Measurements from ENCODE around the gene SPATA46.
"Not testable (repeated sequence)": the region's sequence is repeated elsewhere in the genome, so short reads cannot be mapped to it uniquely, and the experiment has no call there.

Gene SPATA46

DNA sequence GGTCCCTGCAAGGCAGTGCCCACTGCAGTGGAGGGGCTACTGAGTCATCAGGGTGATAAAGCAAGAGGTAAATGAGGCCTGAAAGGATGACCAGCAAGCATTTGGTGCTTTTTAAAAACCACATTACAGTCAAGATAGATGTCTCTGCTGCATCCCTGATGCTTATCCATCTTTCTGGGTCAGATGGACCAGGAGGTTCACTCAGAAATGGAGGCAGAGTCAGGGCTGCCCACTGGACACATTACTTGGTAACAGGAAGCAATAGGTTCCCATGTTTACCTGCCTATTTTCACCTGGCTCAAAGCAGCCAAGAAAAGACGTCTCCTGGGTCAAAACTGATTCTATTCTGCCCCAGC, 3.6 kb downstream of the SPATA46 start:
- no peak for DNase-seq

DNA sequence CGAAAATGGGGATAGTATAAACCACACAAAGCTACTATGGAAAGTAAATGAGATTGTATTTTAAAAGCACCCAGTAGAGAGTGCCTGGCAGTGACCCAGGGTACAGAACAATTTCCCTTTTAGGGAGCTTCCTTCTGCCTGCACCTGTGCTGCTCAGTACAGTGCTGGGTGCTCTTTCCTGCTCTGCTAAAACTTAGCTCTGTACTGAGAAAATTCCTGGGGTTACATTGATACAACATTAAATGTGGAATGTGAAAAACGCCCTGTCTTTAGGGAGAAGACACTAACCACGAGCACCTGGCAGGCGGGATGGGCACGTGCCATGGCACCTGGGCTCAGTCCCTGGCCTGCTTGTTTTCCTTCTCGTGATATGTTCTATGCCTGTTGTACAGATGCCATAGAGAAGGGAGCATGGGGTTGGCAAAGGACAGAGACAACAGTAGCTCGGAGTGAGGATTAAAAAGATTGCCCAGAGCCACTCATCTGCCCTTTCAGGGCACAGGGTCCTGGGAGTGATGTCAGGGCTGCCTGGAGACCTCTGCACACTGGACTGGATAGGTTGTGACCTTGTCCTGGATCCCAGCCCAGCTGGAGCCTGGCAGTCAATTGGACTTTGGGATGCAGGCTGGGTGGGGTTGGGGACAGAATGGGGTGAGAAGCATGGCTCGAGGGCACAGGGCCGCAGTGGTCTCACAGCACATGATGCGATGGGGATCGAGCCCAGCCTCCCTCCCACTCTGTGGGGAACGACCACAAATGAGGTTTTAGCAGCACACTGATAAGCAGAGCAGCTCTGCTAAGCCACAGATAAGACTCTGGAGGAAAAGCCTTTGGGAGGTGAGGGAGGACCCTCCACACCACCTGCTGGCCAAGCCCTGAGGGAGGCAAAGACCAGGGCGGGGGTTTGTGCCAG, 4.2 kb downstream of the SPATA46 start:
- DNase-seq: no peak

DNA sequence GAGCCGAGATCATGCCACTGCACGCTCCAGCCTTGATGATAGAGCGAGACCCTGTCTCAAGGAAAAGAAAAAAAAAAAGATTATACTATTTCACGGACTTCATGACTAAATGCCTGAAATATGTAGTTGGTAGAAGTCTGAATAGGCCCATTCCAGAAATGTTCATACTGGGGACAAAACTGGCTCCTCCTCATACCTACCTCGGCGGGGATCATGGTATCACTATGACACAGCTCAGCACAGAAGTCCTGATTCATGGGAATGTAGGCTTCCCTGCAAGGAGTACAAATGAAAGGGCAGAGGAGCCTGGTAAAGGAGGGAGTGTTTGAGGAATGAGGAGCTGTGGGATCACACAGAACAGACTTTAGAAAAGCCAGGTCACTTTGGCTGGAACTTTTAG, 5.0 kb downstream of the SPATA46 start:
- DNase-seq: no peak

DNA sequence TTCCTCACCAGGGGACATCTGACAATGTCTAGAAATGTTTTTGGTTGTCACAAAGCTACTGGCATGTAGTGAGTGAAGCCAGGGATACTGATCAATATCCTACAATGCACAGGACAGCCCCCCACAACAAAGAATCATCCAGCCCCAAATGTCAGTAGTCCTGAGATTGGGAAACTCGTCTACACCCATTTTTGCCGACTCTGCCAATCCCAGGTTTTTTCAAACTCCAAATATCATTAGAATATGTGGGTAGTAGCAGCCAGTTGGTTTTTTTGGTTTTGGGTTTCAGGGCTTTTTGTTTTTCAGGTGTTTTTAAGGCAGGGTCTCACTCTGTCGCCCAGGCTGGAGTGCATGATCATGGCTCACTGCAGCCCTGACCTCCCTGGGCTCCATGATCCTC, 5.9 kb downstream of the SPATA46 start:
- no peak for DNase-seq

DNA sequence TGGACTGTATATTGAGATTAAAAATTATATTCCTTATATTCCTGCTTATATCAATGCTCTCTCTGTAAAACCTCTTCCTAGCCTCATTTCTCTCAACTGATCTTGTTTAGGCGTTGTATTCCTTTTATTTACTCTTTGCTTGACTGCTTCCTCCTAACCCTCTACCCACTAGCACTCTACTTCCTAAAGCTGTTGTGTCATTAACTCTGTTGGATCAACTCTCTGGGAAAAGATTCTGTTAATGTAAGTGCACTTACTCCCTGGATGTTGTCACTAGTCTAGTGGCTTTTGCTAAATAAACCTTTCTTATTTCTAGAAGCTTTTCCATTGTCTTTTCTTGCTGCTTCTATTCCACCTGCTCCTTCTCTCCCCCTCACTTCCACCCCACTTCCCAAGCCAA, 6.5 kb downstream of the SPATA46 start:
- DNase-seq: no peak

DNA sequence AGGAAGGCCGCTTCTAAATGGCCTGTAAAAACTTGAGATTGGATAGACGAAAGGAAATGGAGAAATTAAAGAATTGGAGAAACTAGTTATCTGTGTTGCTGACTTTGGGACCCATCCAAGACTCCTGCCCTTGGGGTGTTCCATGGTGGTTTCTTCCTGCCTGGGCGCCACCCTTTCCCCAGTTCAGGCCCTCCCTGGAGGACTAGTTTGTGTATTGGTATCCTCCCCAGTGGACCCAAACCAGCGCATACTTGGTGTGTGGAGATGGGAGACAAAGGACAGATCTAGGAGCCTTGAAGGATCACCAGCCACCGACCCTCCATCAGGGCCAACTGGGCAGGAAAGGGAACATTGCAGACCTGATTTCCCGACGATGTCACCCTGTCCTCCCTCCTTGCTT, 7.1 kb downstream of the SPATA46 start:
- DNase-seq: no peak

DNA sequence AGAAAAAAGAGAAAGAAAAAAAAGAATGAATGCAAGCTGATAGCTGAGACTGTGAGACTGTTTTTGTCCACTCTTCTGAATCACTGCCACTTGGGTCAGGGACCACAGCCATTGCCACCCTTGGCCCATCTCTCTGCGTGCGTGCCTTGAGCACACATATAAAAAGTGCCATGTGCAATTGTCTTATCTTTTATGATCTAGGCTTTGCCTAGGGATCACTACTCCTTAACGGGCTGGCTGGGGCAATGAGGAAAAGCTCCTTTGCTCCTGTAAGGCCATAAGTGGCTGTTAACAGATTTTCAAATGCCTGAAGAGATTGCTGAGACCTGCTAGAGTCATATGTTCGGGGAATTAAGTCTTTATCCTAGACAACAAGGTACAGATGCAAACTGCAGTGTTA, 8.2 kb downstream of the SPATA46 start:
- DNase-seq: no peak

DNA sequence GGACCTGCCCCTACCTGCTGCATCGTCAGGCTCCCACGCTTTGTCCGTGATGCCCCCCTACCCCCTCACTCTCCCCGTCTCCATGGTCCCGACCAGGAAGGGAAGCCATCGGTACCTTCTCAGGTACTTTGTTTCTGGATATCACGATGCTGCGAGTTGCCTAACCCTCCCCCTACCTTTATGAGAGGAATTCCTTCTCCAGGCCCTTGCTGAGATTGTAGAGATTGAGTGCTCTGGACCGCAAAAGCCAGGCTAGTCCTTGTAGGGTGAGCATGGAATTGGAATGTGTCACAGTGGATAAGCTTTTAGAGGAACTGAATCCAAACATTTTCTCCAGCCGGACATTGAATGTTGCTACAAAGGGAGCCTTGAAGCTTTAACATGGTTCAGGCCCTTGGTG, 8.9 kb downstream of the SPATA46 start:
- DNase-seq: no peak

DNA sequence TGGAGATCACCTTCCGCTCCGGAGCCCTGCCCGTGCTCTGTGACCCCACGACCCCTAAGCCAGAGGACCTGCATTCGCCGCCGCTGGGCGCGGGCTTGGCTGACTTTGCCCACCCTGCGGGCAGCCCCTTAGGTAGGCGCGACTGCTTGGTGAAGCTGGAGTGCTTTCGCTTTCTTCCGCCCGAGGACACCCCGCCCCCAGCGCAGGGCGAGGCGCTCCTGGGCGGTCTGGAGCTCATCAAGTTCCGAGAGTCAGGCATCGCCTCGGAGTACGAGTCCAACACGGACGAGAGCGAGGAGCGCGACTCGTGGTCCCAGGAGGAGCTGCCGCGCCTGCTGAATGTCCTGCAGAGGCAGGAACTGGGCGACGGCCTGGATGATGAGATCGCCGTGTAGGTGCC, 9.6 kb downstream of the SPATA46 start:
- DNase-seq: no peak

DNA sequence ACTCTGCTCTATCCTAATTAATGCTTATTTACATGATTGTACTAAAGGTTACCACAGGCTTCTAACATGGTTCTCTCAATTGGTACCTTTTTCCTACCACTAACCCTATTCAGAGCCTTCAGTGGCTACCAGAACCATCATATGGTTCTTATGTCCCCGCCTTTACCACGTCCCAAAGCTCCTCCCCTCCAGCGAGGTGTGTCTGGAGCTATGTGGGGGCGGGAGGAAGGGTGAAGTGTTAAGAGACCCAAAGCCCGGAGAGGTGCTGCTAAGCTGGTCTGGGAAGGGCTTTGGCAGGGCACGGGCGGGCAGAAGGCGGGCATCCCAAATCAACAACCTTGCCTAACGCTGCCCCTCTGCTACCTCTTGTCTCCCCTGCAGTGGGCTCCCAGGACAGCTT, 10.0 kb downstream of the SPATA46 start:
- DNase-seq: no peak

DNA sequence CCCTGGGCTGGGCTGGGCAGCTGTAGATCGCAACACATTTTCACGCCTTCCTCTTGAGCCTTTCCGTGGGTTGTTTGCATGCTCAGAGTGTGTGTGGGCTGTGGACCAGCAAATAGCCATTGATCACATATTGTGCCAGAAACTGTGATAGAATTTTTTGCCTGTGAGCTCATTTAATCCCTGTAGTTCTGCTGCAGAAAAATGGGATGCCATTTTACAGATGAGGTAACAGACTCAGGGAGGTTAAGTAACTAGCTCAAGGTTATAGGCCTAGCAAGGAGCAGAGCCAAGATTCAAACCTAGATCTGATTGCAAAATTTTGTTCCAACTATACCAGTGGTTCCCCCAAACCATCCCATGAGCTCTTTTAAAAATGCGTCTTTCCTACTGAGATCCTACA, 10.5 kb downstream of the SPATA46 start:
- DNase-seq: no peak

DNA sequence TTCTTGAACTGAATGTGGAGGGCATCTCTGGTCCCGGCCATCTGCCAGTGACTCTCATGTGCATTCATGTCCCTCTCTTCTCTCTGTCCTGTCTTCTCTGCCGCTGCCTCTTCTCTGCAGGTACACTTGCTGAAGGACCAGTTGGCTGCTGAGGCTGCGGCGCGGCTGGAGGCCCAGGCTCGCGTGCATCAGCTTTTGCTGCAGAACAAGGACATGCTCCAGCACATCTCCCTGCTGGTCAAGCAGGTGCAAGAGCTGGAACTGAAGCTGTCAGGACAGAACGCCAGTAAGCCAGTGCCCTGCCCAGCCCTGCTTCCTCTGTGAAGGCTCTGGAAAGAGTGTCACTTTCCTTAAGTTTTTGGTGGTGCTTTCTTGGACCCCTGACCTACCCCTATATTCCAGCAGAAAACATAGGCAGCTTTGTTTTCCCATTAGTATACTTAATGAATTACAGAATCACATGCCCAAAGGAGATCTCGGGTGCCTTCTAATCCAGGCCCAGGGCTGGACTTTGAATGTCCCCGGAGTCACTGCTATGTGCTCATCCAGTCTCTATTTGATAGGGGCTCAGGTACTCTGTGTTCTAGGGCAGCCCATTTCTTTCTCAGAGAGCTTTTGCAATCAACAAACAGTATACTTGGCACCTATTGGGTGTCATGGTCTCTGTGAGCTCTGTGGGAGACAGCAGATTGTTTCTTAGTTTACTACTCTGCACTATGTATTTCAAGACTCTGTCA, 11.2 kb downstream of the SPATA46 start:
- DNase-seq: no peak

DNA sequence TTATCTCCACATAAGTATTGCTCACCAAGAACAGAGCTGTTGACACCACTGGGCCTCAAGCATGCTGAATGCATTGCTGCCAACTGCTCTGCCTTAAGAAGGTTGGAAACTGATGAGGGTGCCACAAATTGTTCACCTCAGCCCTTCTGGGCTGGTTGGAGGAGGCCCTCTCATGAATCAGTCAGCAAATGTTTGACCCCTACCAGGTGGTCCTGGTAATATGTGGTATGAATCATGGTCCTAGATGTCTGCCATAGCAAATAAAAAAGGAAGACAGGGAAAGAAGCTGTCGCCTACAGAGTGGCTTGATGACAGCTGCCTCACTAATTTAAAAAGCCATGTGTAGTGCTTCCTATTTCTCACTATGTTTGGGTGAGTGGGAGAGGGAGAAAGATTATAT, 12.2 kb downstream of the SPATA46 start:
- no peak for DNase-seq

DNA sequence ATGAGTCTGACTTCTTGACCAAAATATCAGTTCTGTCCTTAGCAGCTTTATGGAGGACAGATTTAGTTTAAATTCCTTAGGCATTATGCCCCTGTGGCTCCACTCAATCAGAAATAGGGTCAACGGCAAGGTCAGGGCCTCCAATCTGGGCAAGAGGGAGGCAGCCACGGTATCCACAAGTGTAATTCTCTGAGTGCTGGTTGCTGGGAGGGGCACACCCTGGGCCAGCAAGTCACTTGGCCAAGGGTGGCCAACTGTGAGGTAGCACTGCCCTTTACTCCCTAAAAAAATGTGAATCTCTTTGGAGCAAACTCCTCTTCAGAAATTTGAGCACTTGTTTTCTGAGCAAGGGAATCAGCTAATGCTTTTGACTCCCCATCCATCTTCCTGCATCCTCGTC, 12.8 kb downstream of the SPATA46 start:
- DNase-seq: no peak

DNA sequence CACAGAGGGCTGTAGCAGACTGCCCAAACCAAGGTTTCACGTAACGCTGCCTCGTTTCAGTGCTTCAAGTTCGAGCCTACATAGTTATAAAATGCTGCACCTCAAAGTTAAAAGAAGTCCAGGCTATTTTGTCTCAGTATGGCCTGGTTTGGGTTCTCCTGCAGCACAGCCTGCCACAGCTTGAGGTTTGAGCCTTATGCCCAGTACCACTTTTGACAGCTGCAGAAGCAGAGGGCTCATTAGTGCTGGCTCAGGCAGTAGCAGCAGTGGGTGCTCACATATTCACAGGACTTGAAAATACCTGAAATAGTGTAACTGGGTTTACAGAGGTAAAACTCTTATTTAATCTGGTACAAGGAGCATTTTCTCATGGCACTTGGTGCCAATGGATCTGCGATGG, 15.3 kb downstream of the SPATA46 start:
- no peak for DNase-seq

DNA sequence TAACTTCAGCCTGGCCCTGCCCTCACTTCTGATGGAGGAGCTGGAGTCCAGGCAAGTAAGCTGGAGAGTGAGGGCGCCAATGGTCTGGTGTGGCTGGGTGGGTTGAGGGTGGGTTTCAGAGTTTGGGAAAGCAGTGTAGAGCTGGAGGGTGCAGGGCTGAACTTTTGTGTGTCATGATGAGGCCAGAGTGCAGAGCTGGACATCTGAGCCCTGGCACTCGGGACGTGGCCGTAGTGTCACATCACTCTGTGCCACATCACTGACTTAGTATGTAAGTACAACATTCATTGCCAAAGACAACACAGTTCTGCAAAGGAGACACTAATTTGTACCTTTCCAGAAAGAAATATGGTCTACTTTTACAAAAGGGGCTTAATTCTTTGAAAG, 15.8 kb downstream of the SPATA46 start:
- no peak for DNase-seq

DNA sequence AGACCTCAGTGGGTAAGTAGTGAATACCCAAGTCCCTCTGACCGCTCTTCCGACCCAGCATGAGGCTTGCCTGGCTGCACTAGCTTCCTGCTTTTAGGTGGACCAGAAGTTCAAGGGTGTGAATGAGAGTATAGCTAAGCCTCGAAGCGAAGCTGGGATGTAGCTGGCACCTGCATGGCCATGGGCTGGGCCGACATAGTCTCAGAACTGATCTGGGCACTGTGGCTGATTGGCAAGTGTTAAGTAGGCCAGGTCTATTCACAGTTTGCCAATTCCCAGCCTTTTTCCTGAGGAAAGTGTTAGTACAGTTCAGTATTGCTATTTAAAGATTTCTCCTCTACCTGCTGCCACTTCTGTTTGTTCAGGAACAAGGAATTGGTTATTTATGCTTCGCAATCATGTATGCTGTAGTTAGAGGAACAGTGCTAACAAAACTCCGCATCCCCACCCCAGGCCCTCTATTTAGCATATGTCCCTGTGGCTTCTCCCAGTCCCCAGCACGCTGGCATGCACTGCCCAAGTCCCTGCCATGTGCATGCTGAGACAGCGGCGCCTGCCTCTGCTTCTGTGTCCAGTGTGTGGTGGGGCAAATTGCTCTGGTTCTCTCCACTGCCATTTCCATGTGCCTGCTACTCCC, 16.3 kb downstream of the SPATA46 start:
- no peak for DNase-seq

DNA sequence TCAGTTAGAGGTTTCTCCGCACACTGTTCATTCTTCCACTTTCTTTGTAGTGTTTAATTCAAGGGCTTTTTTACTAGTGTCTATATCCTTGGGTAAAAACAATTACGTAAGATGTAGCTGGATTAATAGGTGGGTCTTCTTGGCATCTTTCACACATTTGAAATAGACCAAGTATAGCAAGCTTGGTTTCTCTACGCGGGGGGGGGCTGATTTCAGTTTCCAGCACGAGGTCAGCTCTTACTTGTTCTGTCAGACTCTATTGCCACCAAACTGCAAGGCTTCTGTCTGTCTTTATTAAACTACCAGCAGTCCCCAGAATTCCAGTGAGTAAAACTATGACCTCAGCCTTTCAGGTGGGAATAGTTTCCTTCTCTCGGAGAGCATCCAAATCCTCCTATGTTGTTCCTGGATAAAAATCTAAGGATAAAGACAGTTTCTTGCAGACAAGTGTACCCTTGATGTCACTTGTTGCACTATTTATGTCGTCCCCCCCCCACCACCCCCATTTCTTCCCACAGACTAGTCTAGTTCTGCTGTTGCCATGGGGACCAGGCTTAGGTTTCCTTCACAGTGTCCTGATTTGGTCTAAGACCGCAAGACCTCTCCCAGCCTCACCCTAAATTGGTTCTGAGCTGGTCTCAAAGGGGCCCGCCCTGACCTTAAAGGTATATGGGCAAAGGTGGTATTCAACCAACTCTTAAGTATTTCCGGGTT, 17.0 kb downstream of the SPATA46 start:
- no peak for DNase-seq

DNA sequence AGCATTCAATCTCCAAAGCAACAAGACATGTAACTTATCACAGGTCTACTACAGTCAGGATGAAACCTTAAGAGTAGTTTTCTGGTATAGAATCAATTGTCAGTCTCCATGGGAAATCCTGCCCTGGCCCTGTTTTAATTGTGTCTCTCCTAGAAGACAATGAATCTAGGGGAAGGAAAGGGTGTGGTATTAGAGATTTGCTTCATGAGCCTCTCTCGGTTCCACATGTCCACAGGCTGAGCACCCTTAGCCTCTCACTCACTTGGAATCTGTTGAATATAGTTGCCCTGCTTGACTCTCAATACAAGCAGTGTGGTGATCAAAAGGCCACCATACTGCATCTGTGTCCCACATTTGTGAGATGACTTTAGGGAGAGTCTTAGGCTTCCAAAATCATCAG, 17.7 kb downstream of the SPATA46 start:
- DNase-seq: no peak

DNA sequence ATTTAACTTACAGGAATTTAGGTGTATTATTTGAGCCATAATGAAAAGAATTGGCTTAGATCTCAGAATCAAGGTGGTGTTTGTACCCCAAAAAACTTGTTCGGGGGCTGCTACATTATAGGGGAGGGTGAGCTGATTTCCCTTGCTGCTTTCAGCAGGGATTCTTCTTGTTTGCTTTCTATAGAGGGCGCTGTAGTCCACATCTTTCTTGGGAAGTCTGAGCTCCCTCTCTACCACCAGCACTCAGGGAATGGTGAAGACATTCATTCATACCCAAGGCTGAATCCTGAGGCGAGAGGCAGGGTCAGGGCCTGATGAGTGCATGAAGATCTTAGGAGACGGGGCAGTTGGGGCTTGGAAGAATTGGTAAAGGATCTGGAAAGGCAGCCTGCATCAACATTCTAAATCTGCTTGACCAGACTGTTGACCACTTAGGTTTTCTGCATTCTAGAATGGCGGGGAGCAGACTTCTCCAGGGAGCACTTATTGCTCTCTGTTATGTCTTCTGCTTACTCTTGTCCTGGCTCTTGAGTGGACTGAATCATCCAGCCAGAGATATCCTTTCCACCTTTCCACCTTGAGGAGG, 18.9 kb downstream of the SPATA46 start:
- DNase-seq: peak in 1 of 2 donors; percentile 17

DNA sequence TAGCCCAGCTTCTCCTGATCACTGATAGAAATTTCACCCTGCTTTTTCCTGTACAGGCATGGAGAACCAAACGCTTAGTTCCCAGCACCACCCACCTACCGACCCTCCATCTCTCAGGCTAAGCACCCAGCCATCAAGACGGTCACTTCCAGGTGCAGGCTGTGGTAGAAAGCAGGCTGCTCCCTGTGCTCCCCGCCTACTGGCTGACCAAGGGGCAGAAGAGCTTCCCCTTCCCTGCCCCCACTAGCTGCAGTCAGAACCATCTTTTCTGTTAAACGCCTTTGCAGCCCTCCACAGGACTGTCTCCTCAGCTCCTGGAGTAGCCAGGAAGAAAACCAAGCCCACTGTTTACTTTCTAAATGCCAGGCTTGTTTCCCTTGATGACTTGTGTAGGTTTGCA, 23.0 kb downstream of the SPATA46 start:
- DNase-seq: no peak

DNA sequence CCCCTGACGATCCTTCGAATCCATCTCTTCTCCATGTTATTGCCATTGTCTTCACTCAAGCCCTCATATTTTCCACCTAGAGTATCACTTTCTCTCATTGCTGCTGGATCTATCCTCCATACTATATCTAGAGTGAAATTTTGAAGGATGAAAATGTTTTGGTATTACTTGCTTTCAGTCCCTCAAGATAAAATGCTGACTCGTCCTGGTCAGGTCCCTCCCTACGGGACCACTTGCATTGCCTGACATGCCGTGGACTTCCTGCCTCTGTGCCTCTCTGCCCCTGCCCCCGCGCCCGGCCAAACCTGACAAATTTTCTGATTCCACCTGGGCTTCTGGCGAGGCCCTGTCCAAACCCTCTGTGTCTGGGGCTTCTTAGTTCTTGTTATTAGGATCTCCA, 23.6 kb downstream of the SPATA46 start:
- no peak for DNase-seq

DNA sequence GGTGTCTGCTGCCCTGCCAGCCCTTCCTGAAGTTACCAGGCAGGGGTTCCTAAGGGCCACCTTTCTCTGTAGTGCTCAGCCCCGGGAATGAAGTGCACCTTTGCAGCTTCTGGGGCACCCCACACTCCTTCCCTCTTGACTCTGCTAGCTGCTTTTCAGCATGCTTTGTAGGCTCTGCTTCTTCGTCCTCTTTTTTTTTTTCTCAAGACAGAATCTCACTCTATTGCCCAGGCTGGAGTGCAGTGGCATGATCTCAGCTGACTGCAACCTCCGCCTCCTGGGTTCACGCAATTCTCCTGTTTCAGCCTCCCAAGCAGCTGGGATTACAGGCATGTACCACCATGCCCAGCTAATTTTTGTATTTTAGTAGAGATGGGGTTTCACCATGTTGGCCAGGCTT, 24.8 kb downstream of the SPATA46 start:
- DNase-seq: not testable (repeated sequence)
